ENCODE results near the gene MEIOC. TPM values are rescaled to one million over a fixed set of nuclear protein-coding genes. Genes with fewer than 3 reads are reported as not detected.

The MEIOC gene
- total RNA-seq, 4 donors from 2014 or later: not detected

- DNase-seq: peak; percentile 67 to 76
- in situ Hi-C loops (cut with MboI; ENCODE audit: low sequenced_read_pairs in 4 of 4): no loop called here
- ATAC-seq: peak; percentile 88 to 94
- H3K4me1 ChIP-seq: peaks cover 10 to 11% of the 10 kb centered on the region in 2 donors
- no peaks in the 10 kb centered on the region for H3K9me3 ChIP-seq
- H3K27ac ChIP-seq: peak within 1 kb of the TSS; percentile 78 to 86 (median 84)
- TF ChIP-seq POLR2A (IDR thresholded peaks at IDR 0.05): no peak
- peak in 2 of 5 experiments; percentile 67 to 81 for TF ChIP-seq CTCF (IDR thresholded peaks at IDR 0.05 in 4 of 5, conservative IDR thresholded peaks at IDR 0.05 in 1 of 5)
- H3K27me3 ChIP-seq: no peaks in the 10 kb centered on the region
- H3K36me3 ChIP-seq: peaks cover 0 to under 1% of the 10 kb centered on the region in 2 donors
- intact Hi-C loops (cut with DNase I; ENCODE audit: low total_unique reads): loop anchor here (1.0 kb wide), 1 partner anchor 19 kb away; the partner anchor contains the start of gene CCDC43
- peak within 1 kb of the TSS; percentile 64 to 88 (median 82) for H3K4me3 ChIP-seq
These were observed 52.4 kb downstream of the MEIOC start, which contains the start of gene DBF4B for GRCh38 chr17:44708401-44709263. Gene DBF4B, plus strand, starts transcription at chr17:44708665. Its CDS starts 156 bp downstream, at chr17:44708821.

- intact Hi-C loops (cut with DNase I; ENCODE audit: low total_unique reads): no loop called here
- ATAC-seq: no peak
These were observed 63.2 kb downstream of the MEIOC start for GRCh38 chr17:44719444-44719843.

GRCh38 chr17:44722254-44722653 is 66.0 kb downstream of the MEIOC start:
- H3K9me3 ChIP-seq: no peaks in the 10 kb centered on the region
- no peak for ATAC-seq
- no peaks in the 10 kb centered on the region for H3K4me1 ChIP-seq
- no peak overlapping the region for H3K4me3 ChIP-seq
- in situ Hi-C loops (cut with MboI; ENCODE audit: low sequenced_read_pairs in 4 of 4) (no loop called here), intact Hi-C loops (cut with DNase I; ENCODE audit: low total_unique reads) (no loop called here)
- H3K36me3 ChIP-seq: peaks cover 0 to 8% of the 10 kb centered on the region in 2 donors
- H3K27ac ChIP-seq: no peak overlapping the region
- H3K27me3 ChIP-seq: no peaks in the 10 kb centered on the region
- DNase-seq: no peak
- TF ChIP-seq CTCF (IDR thresholded peaks at IDR 0.05 in 4 of 5, conservative IDR thresholded peaks at IDR 0.05 in 1 of 5): no peak
- no peak for TF ChIP-seq POLR2A (IDR thresholded peaks at IDR 0.05)

More at GRCh38 chr17:44719444-44719843, 63.2 kb downstream of the MEIOC start:
- no peak overlapping the region for H3K27ac ChIP-seq
- in situ Hi-C loops (cut with MboI; ENCODE audit: low sequenced_read_pairs in 4 of 4): no loop called here
- no peak for DNase-seq
- no peak for TF ChIP-seq CTCF (IDR thresholded peaks at IDR 0.05 in 4 of 5, conservative IDR thresholded peaks at IDR 0.05 in 1 of 5)
- TF ChIP-seq POLR2A (IDR thresholded peaks at IDR 0.05): no peak
- H3K27me3 ChIP-seq: no peaks in the 10 kb centered on the region
- H3K9me3 ChIP-seq: no peaks in the 10 kb centered on the region
- H3K4me1 ChIP-seq: no peaks in the 10 kb centered on the region
- H3K36me3 ChIP-seq: peaks cover 0 to 8% of the 10 kb centered on the region in 2 donors
- H3K4me3 ChIP-seq: no peak overlapping the region

Other genes starting within 250 kb of the MEIOC start
- 10 to 100 TPM; 39.9 to 75.1 (median 50.8) TPM for gene GPATCH8, start 153.1 kb upstream of the MEIOC start, total RNA-seq
- under 1 TPM in 3 of 4 donors, not detected in 1; 0.31 to 0.68 (median 0.58) TPM for gene FZD2, start 99.0 kb upstream of the MEIOC start, total RNA-seq
- 10 to 100 TPM; 44.3 to 54.3 (median 51.5) TPM for gene CCDC43, start 33.3 kb downstream of the MEIOC start, total RNA-seq
- 1 to 10 TPM in 3 of 4 donors, under 1 TPM in 1; 0.63 to 2.9 (median 1.7) TPM for gene DBF4B, start 52.2 kb downstream of the MEIOC start, total RNA-seq
- gene ADAM11, start 102.5 kb downstream of the MEIOC start, total RNA-seq: under 1 TPM in 2 of 4 donors, not detected in 2; 0.04 to 0.36 TPM
- 1 to 10 TPM; 2.1 to 9.2 (median 4.6) TPM for gene GJC1, start 173.8 kb downstream of the MEIOC start, total RNA-seq
- 1 to 10 TPM; 1.8 to 6.6 (median 4.4) TPM for gene HIGD1B, start 191.4 kb downstream of the MEIOC start, total RNA-seq
- gene EFTUD2, start 243.0 kb downstream of the MEIOC start, total RNA-seq: 100 to 1,000 TPM in 1 of 4 donors, 10 to 100 TPM in 3; 65.0 to 116 (median 81.3) TPM

Data from gastrocnemius medialis (tissue), 4 donors.